Mononuclear cell (primary cell): ENCODE data around the gene LMX1B. TPM values are rescaled to one million over a fixed set of nuclear protein-coding genes. Genes with fewer than 3 reads are reported as not detected.

Source experiments
- H3K27me3 ChIP-seq: 2 replicates; pipeline ENCODE4 v1.6.0; 2011; ENCODE audit warnings: low read length, control low read depth; ENCODE audit not compliant: insufficient read depth
- H3K4me1 ChIP-seq: 2 replicates; pipeline ENCODE4 v1.5.1; 2011; ENCODE audit warnings: mild to moderate bottlenecking, low read length, control low read depth; ENCODE audit not compliant: insufficient read depth
- H3K4me3 ChIP-seq: 2 replicates; pipeline ENCODE4 v1.5.1; 2011; ENCODE audit warnings: mild to moderate bottlenecking, low read length, moderate library complexity
- H3K9me3 ChIP-seq: 2 replicates; pipeline ENCODE4 v1.5.1; 2011; ENCODE audit warnings: low read depth, mild to moderate bottlenecking, control low read depth, low read length
- total RNA-seq: library from RNA; depleted of rRNA; stranded (reverse); fragments of >200 nt; gene quantifications from one replicate; pipeline ENCODE4 v1.2.3, GENCODE V29; 2012

The LMX1B gene
- total RNA-seq, 1 donor = not detected

GRCh38 chr9:126692759-126693427 lies 79.2 kb downstream of the LMX1B start:
- H3K4me3 ChIP-seq = no peak overlapping the region
- no peaks in the 10 kb centered on the region for H3K4me1 ChIP-seq
- H3K27me3 ChIP-seq = no peaks in the 10 kb centered on the region
- no peaks in the 10 kb centered on the region for H3K9me3 ChIP-seq

- no peaks in the 10 kb centered on the region for H3K9me3 ChIP-seq
- no peak overlapping the region for H3K4me3 ChIP-seq
- H3K4me1 ChIP-seq = no peaks in the 10 kb centered on the region
- no peaks in the 10 kb centered on the region for H3K27me3 ChIP-seq
Observed at GRCh38 chr9:126693428-126693944, 79.8 kb downstream of the LMX1B start.

- H3K4me1 ChIP-seq = no peaks in the 10 kb centered on the region
- H3K4me3 ChIP-seq = no peak overlapping the region
- H3K27me3 ChIP-seq = no peaks in the 10 kb centered on the region
- no peaks in the 10 kb centered on the region for H3K9me3 ChIP-seq
Observed at GRCh38 chr9:126694206-126695081, 80.7 kb downstream of the LMX1B start.

DNA sequence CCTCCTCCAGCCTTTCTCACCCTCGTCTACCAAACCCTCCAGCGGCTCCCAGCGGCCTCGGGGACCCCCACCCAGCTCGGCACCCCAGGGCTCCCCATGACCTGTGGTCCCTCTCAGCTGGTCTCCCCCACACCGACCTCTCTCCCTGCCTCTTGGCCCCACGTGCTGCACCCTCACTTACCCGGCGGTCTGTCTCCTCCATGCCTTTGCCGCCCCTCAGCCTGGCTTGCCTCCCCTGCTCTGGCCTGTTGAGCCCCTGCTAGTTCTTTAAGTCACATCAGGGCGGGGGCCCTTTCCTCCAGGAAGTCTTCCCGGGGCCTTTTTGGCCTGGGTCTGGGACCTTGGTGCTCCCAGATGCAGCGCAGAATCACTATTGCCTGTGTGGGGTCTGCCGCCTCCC lies 81.5 kb downstream of the LMX1B start:
- H3K27me3 ChIP-seq = no peaks in the 10 kb centered on the region
- H3K4me3 ChIP-seq = no peak overlapping the region
- H3K4me1 ChIP-seq = no peaks in the 10 kb centered on the region
- H3K9me3 ChIP-seq = no peaks in the 10 kb centered on the region

DNA sequence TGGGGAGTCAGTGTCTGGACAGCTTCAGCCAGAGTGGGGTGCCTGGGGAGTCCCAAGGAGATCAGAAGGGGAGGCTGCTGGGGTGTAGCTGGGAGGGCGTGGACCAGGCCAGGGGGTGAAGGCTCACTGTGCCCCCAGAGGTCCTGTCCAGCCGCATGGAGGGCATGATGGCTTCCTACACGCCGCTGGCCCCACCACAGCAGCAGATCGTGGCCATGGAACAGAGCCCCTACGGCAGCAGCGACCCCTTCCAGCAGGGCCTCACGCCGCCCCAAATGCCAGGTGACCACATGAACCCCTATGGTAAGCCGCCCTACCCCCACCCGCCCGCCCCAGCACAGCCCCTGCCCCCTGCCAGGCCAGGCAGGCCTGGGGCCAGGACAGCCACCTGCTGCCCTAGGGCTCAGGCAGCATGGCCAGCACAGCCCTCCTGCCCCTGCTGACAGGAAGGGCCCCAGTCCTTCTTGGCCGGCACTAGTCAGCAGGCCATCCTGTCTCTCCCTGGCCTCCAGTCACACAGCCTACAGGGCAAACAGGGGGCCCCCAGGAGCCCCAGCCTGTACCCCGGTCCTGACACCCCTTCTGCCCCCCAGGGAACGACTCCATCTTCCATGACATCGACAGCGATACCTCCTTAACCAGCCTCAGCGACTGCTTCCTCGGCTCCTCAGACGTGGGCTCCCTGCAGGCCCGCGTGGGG lies 82.1 kb downstream of the LMX1B start:
- H3K27me3 ChIP-seq = no peaks in the 10 kb centered on the region
- no peaks in the 10 kb centered on the region for H3K4me1 ChIP-seq
- no peak overlapping the region for H3K4me3 ChIP-seq
- no peaks in the 10 kb centered on the region for H3K9me3 ChIP-seq

DNA sequence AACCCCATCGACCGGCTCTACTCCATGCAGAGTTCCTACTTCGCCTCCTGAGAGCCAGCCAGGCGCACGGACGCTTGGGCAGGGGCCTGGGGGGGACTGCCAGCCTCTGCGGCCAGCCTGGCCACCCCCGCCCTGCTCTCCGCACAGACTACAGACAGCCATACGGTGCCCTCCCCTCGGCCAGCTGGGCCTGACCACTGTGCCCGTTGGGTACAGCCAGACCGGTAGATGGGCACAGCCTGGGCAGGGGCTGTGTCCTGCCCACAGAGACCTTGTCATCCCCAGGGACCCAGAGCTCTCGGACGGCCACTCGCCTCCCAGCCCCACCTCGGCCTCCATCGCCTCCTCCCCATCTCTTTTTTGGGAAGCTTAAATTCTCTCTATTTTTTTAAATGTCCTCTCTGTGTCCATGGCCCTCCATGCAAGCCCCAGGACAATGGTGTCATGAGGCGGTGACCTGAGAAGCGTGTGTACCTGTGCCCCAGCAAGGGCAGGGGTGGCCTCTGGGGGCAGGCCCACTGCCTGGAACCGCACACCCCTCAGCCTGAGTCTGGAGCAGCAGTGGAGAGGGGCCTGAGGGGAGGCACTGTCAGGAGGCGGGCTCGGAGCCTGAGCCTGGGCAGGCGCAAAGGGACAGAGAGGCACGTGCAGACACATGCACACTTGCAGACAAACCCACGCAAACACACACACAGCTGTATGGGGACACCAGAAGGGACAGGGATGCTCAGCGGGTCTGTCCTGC lies 82.8 kb downstream of the LMX1B start:
- Histone ChIP-seq H3K27me3 (no peaks in the 10 kb centered on the region), H3K4me3 (no peak overlapping the region), H3K9me3 (no peaks in the 10 kb centered on the region), H3K4me1 (no peaks in the 10 kb centered on the region)

DNA sequence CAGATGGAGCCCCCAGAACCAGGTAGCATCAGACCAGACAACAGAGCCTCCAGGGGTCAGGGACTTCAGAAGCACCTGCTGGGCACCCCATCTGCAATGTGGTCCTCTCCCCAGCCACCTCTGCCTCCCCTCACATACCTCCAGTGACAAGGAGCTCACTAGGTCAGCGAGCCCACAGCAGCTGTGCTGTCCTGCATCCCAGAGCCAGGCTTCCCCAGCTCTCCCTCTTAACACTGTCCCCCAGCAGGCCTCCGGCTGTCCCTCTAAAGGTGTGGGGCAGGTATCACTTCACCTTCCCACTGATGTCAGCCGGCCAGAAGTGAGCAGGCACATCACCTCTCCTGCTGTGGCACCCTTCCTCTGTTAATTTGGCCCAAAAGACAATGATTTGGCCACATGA lies 83.6 kb downstream of the LMX1B start:
- H3K4me3 ChIP-seq = no peak overlapping the region
- H3K27me3 ChIP-seq = no peaks in the 10 kb centered on the region
- H3K4me1 ChIP-seq = no peaks in the 10 kb centered on the region
- H3K9me3 ChIP-seq = no peaks in the 10 kb centered on the region

DNA sequence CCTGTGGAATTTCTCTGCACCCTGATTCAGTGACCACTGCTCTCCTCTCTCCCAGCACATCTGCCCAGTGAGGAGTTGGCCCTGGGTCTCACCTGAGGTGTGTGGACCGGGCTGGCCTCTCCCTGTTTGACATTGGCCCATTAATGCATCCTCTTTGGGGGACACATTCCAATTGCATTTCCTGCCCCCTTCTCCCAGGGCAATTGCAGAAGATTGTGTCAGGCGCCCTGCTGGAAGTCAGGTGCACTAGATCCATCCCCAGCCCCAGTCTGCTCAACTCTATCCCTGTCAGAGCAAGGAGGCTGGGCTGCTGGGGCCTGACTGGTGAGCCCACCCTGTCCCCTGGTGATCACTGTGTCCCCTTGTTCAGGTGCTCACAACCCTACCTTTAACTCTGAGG lies 84.5 kb downstream of the LMX1B start:
- Histone ChIP-seq H3K9me3 (no peaks in the 10 kb centered on the region), H3K27me3 (peaks cover 4% of the 10 kb centered on the region), H3K4me3 (no peak overlapping the region), H3K4me1 (no peaks in the 10 kb centered on the region)

DNA sequence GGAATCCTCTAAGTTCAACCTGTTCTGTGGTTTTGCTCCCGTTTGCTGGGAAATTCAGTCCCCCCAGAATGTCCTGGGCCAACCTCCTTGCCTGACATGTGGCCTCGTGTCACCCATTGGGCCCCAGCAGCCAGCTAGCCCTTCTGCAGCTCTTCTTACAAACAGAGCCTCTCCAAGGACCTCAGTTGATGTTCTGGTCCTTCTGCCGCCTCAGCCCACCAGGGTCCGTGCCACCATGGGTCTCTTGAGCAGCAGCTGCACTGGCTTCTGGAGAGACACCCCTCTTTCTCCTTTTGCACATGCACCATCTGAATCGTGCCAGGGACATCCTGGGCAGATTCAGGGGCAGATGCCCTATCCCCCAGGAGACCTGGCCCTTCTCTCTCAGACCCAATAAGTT lies 85.0 kb downstream of the LMX1B start:
- H3K27me3 ChIP-seq = peaks cover 4% of the 10 kb centered on the region
- H3K4me1 ChIP-seq = no peaks in the 10 kb centered on the region
- H3K9me3 ChIP-seq = no peaks in the 10 kb centered on the region
- H3K4me3 ChIP-seq = no peak overlapping the region

DNA sequence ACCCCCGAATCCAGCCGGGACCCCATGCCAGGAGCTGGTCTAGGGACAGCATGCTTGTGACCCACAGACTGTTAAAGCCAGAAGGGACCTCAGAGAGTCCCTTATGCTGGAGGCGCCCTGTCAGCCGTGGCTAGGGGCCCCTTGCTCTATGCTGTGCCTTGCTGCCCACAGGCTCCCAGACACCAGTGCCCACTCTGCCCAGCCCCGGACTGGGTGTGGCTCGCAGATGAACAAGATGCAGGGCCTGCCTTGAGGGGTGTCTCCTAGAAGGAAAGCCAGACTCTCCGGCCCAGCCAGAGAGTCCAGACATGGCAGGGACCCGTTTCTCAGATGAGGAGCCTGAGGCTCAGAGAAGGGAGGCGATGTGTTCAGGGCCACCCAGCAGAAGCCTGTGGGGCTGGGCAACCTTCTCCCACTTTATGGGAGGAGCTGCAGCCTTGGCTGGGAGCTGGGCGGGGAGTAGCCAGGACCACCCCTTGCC lies 85.7 kb downstream of the LMX1B start:
- H3K4me3 ChIP-seq = no peak overlapping the region
- no peaks in the 10 kb centered on the region for H3K4me1 ChIP-seq
- H3K27me3 ChIP-seq = peaks cover 8% of the 10 kb centered on the region
- H3K9me3 ChIP-seq = no peaks in the 10 kb centered on the region

- Histone ChIP-seq H3K9me3 (no peaks in the 10 kb centered on the region), H3K4me3 (no peak overlapping the region), H3K27me3 (peaks cover 8% of the 10 kb centered on the region), H3K4me1 (peaks cover 4% of the 10 kb centered on the region)
Observed at GRCh38 chr9:126700296-126700695, 86.6 kb downstream of the LMX1B start.

- H3K27me3 ChIP-seq = peaks cover 11% of the 10 kb centered on the region
- no peak overlapping the region for H3K4me3 ChIP-seq
Observed at GRCh38 chr9:126700903-126701812, 87.4 kb downstream of the LMX1B start.

DNA sequence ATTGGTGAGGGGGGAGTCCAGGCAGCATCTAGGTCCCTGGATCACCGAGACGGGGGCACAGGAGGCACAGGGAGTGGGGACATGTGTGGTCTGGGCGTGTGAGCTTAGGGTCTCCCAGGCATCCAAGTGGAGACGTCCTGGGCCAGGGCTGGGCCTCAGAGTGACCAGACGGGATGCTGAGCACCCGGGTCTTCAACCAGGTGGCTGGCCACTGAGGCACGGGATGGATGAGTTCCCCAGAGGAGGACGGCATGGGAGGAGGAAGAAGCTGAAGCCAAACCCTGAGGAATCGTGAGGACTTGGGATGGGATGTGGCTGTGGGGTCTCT lies 88.0 kb downstream of the LMX1B start:
- Histone ChIP-seq H3K27me3 (peaks cover 11% of the 10 kb centered on the region), H3K4me3 (no peak overlapping the region), H3K4me1 (peaks cover 14% of the 10 kb centered on the region), H3K9me3 (no peaks in the 10 kb centered on the region)

More at GRCh38 chr9:126700903-126701812, 87.4 kb downstream of the LMX1B start:
- Histone ChIP-seq H3K4me1 (peaks cover 10% of the 10 kb centered on the region), H3K9me3 (no peaks in the 10 kb centered on the region)
